Hematopoietic multipotent progenitor cell treated with erythropoietin and hydrocortisone succinate and interleukin-3 and kit ligand, for 15 days (in vitro differentiated cells): ENCODE measurements around the gene SPATA13.
"Not testable (repeated sequence)": the region's sequence is repeated elsewhere in the genome, so short reads cannot be mapped to it uniquely, and the experiment has no call there.

Source experiments
- DNase-seq: peaks from one replicate; pipeline ENCODE4 v3.0.0-alpha.2; 2015; ENCODE audit warnings: low spot score

The SPATA13 gene

DNA sequence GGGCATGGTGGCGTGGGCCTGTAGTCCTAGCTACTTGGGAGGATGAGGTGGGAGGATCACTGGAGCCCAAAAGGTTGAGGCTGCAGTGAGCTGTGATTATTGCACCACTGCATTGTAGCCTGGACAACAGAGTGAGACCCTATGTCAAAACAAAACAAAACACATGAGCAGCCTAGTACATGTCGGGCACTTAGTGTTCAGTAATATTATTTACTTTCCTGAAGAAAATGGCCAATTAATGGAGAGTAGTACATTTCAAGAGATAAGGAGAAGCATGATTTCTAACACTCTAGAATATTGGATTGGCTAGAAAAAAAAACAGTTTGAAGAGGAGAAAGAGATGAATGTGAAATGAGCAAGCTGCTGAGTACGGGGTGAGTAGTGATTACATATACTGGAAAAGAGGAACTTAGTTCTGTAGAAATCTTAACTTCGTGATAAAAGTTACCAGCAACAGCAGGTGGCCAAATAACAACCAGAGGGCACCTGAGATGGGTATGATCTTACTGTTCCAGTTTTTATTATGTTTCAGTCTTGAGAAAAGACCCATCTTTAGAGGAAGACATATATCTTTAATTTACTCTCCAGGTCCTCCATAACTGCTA is 36.2 kb downstream of the SPATA13 start:
- DNase-seq: no peak

DNA sequence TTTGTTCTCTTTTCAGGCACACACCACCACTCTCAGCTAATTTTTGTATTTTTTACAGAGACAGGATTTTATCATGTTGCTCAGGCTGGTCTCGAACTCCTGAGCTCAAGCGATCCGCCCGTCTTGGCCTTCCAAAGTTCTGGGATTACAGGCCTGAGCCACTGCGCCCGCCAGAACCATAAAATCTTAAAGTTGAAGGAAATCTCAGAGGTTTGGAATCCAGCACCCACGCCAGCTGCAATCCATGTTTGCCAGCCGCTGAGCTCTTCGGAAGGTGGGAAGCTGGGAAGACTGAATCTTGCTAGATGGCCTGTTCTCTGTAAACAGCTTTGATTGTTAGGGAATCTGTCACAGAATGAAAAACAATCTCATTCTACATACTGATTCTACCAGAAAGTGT is 38.5 kb downstream of the SPATA13 start:
- DNase-seq: no peak

DNA sequence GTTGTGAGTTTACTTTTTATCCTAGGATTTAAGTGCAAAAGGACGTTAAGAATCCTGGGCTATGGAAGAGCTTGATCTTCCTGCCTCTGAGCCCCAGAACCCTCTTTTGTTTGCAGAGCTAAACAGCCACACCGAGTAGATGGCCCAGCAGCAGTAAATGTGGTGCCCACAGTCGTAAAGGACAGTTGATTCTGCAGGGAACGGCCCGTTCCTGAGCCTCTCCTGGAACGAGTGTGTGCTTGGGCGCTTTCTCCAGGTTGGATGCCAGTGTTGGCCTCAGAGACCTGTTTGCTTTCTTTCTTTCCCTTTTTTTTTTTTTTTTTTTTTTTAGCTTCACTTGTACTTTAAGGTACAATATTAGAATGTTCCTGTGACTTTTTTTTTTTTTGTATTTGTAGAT is 41.7 kb downstream of the SPATA13 start:
- no peak for DNase-seq

DNA sequence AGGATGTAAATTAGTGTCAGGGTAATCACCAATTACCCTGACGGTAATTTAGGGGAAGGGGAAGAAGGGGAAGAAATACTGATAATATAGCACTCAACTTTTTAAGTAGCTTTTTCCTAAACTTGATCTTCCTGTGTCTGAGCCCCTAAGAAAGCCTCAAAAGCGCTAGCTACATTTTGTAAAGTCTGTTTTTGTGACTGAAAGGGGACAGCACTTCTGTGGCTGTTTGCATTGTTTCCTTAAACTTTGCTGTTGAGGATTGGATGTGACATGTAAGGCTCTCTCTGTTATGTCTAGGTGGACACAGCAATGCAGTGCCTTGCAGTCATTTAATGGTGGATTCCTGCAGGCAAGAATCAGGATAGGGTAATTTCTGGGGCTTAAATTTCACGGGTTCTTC is 42.8 kb downstream of the SPATA13 start:
- DNase-seq: no peak

DNA sequence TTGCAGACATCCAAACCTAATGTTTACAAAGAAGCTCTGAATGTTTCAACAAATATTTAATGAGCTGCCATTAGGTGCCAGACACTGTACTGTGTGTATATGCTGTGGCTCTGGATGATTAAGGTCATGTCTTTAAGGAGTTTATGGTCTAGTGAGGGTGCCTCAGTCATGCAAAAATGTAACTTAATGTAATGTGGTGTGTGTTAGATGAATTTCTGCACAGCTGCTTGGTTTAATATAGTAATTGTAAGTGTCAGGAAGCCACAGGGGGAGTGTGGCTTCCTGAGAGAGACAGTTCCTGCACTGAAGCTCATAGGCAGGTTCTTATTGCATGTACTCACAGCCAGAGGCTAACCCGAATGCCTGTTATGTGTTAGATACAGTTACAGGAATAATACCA is 43.3 kb downstream of the SPATA13 start:
- no peak for DNase-seq

DNA sequence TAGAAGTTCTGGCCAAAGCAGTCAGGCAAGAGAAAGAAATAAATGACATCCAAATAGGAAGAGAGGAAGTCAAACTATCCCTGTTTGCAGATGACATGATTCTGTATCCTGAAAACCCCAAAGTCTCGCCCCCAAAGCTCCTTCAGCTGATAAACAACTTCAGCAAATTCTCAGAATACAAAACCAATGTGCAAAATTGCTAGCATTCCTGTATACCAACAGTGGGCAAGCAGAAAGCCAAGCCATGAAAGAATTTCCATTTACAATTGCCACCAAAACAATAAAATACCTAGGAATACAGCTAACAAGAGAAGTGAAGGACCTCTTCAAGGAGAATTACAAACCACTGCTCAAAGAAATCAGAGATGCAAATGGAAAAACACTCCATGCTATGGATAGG is 44.6 kb downstream of the SPATA13 start:
- DNase-seq: not testable (repeated sequence)

DNA sequence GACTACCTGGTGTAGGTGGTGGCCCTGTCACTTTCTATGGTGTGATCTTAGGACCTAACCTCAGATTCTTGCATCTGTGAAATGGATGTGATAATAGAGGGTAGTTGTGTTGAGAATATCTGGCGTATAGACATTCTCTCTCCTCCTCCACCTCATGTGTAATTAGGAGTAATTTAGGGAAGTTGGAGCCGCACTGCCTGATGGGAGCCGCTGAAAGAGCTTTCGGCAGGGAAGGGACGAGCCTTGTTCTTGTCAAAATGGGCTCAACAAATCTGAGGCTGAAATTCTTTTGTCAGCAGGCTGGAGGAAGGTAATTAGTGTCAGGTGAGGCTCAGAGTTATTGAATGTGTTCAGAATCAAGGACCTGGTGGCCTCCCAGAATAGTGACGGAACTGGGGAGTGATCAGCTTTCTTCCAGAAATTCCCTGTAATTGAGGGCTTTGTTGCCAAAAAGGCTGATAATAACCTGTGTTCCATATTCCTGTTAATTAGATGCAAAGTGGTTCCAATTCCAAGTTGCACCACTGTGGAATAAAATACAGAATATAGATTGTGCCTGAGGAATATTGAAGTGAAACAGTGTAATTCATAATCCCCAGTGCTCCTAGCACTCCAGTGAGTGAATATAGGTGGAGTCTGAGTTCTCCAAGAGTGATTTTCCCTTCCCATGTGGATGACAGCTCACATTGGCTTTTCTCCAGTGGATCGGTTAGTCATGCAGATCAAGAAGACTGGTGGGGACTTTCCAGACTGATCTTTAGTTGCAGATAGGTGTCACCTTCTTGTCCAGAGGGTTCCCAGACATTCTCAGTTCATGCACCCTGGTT is 47.5 kb downstream of the SPATA13 start:
- no peak for DNase-seq

DNA sequence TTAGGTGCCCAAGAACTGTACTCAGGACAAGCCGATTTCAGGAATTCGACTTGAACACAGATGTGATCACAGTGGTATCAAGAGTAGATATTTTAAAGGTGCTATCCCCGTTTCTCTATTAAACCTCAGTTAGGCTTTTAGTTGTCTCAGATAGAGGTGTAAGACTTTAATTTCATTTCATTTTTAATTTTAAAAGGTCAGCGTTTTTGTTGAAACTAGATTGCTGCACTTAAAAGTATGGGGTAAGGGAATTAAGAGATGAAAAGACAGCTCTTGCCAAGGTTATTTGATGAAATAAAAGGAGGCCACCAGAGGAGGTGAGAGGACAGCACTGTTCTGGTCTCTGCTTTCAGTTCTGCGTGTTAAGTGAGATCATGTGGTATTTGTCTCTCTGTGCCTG is 48.6 kb downstream of the SPATA13 start:
- no peak for DNase-seq

DNA sequence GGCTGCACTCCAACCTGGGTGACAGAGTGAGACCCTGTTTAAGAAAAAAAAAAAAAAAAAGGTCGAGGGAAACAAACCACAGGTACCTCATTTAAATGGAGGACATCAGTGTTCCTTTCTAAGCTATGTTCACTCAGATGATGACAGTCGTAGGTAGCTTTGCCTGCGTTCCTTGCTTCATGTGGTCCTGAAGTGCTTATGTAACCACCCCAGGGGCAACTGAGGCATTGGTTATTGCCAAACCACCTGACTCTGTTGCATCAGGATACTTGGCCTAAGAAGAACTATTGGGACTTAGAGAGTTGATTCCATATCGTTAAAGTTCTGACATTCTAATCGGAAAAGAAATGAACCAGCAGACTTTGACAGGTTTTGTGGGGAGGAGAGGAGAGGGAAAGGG is 51.7 kb downstream of the SPATA13 start:
- DNase-seq: no peak

DNA sequence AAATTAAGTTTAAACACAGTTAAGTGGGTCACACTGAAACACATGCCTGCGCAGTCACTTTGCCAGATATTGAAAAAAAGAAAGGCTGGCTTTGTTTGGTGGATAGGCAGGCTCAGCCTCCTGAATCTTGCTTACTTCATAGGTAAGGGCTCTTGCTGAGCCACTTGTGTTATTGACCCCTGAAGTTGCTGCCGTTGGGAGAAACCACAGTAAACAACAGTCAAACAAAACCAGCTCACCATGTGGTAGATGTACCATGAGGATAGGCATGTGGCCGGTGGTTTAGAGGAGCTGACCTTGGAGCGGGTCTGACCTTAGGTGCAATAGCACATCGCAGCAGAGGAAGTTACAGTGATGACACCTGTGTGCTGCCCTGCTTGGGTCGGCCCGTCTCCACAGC is 52.2 kb downstream of the SPATA13 start:
- DNase-seq: no peak

DNA sequence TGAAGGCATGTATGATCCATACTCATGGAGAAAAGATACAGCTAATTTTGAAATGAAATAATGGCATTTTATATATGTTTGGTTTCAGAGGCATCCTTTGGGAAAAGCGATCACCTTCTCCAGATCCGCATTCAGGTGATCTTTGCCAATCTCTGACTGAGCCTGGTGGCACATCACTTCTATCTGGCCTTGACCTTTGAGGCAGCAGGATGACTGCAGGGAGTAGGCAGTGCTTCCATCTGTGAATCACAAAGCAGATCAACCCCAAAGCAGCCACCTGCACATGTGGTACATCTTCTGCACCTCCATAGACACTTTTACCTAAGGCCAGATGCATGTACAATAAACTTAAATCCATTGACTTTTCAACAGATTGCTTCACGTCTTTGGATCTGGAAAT is 53.4 kb downstream of the SPATA13 start:
- DNase-seq: no peak

DNA sequence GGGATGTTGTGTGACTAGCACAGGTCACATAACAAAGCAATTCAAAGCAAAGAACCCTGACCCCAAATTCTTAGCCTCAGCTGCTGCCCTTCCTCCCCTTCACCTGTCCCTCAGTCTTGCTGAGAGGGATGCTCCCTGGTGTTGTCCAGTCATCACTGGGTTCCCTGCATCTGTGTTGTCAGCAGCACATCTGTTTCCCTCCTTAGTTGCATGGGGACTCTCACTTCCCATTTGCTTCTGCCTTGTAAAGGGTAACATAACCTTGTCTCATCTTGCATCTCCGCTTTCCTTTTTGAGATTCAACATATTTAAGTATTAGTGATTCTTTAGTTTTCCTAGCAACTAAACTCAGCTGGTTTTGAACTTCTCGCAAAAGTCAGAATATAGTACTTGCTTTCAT is 54.0 kb downstream of the SPATA13 start:
- no peak for DNase-seq

DNA sequence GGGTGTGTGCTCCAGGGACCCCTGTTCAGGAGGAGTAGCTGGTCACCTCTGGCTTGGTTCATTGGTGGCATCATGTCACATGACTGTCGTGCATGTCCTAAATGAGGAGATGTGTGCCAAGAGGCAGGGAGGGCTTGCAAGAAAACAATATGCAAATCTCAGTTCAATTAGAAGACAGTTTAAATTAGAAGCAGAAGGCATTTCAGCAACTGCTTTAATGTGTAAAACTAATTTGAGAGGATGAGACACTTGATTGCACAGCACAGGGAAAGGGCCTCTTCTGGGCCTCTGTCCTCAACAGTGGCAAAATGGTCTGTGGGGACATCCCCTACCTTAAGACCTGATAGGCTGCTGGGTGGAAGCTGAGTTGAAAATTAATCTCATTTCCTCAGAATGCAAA is 54.6 kb downstream of the SPATA13 start:
- no peak for DNase-seq

DNA sequence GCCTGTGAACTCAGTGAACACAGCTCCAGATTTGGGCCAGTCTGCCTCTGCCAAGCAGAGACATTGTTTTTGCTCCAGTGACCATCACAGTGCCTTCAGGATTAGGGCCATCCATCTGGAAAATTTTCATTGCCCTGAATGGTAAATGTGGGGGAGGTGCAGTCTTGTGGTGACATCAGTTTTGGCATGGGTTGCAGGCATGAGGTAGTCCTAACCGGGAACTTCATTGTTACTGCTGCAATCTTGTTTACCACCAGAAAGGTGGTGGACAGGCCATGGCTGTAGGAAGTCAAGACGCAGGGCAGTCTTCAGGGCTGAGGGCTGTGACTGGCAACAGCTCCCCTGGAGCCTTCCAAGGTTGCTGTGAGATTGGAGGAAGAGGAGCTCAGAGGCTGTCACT is 55.2 kb downstream of the SPATA13 start:
- DNase-seq: no peak

DNA sequence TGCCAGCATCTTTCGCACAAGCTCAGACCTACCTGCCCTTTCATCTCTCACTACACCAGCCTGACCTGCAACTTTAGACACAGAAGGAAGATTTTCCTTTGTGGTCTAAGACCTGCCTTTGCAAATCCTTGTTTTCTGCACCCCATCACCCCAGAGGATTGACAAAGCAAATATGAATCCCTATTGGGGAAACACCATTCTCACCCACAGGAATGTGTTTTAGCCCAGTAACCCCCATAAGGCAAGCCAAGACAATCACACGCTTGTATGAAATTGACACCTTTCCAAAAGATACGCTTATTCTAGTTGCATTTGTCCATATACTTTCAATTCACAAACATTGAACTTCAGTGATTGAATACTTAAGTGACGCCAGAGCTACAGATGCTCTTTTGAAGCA is 55.7 kb downstream of the SPATA13 start:
- DNase-seq: no peak

DNA sequence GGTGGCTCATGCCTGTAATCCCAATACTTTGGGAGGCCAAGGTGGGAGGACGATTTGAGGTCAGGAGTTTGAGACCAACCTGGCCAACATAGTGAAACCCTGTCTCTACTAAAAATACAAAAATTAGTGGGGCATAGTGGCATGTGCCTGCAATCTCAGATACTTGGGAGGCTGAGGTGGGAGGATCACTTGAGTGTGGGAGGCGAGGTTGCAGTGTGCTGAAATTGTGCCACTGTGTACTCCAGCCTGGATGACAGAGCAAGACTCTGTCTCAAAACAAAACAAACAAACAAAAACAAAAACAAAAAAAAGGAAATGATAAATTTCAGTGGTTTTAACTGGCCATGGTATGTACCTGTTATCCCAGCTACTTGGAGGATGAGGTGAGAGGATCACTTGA is 56.3 kb downstream of the SPATA13 start:
- DNase-seq: not testable (repeated sequence)

DNA sequence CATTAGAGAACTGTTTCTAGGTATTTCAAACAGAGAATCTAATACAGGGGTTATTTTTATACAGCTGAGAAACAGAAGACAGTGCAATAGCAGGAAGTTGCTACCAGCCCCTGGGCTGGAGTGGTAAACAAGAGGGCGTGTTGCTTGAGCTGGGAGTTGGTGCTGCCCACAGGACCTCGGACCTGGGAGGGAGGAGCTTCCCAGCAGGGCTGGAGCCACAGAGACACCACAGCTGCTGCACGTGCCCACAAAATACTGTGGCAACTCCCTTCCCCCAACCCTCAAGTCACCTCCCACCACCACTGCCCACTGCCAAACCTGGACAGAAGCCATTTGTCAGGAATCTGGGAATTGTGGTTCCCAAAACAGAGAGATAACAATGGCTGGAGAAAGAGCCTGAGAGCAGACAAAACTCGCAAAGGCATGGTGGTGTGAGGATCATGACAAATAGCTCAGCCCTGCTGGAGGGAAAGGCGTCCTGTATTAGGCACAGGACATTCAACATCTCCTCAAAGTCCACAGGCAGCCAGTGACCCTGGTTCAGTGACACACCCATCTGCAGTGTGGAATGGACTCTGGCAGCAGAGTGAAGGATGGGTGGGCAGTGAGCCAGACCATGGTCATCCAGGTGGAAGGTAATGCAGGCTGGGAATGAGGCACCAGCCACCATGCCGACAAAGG is 57.2 kb downstream of the SPATA13 start:
- no peak for DNase-seq

DNA sequence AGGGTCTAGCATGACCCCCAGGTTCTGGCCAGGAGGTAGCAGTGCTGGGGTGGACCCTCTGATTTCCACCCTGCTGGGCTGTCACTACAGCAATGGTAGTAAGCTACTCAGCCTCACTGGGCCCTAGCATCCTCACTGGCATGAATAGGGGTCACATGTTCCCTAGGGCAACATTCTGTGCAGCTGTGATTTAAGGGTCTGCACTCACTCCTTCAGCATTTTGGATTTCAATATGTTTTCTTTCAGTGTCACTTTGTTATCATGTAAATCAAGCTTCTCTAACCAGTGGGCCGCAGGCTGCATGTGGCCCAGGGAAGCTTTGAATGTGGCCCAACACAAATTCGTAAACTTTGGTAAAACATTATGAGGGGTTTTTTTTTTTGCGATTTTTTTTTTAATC is 57.8 kb downstream of the SPATA13 start:
- no peak for DNase-seq

DNA sequence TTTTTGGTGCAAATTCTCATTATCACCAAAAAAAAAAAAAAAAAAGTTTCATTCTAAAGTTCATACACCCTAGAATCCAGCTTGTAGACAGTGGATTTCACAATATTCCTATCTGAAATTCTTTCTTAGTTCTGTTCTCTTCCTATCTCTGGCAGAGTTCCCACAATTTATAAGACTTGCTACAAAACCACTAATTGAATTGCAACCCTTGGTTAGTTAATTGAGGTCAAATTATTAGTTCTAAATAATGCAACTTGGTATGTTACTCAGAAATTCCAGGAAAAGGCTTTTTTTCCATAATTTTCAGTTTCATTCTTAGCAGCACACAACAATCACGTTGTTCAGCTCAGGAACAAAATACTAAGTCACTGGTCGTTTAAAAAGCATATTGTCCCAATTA is 58.5 kb downstream of the SPATA13 start:
- DNase-seq: no peak

DNA sequence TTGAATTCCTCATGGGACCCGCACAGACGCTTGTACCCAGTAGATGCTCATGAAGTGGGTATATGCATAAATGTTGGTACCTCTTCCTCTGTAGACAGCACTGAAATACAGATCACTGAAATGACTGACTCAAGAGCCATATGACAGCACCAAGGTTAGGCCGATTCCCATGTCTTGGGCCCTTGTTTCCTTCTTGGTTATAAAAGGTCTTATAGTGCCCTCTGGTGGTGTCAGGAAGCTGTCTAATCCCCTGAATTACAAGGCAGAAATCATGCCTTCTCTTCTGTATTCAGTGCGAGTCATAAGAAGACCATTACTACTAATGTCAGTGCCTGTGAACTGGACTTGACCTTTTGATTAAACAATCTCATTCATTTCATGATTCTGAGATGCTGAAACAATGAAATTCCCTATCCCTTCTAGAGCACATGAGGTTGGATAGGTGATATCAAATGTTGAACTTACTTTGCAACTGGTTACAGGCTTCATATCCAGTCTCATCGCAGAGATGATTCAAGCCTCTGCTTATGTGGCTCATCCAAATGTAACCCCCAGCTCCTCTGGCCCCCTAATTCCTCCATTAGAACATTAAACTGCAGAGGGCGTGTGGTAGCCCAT is 59.7 kb downstream of the SPATA13 start:
- DNase-seq: peak; percentile 79

DNA sequence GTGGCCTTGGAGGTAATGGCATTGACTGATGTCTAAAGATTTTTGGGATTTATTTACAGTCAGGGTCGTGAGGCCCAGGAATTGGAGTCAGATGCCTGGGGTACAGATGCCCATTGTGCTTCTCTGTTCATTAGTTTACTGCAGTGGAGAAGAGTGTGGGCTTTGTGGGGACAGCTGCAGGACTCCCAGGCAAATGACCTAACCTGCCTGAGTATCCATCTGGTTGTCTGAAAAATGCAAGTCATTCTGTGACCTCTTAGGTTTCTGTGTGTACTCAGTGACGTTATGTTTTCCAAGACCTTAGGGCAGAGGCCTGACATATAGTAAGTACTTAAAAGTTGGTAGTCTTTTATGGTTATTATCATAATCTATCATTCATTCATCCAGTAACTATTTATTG is 60.5 kb downstream of the SPATA13 start:
- no peak for DNase-seq

DNA sequence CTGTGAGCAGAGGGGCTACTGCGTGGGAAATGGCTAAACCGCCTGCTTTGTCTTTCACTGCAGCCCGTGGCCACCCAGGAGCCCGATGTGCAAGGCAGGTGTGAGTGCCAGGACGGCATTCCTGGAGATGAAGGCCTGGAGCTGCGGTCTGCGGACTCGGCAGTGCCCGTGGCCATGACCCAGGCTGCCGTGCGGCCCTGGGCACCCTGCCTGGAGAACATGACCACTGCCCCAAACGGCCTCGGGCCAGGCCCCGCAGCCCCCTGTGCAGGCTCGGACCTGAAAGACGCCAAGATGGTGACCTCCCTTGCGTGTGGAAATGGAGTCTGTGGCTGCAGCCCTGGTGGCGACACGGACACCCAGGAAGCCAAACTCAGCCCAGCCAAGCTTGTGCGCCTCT is 62.2 kb downstream of the SPATA13 start:
- no peak for DNase-seq
